GM12878 (cell line): ENCODE data around the gene ALPP. TPM values are rescaled to one million over a fixed set of nuclear protein-coding genes. Genes with fewer than 3 reads are reported as not detected.

Source experiments
- ATAC-seq: fragments of 200-7000 bp; cut with Tn5 transposase; 3 replicates; pipeline ENCODE4 v1.9.1; 2020; ENCODE audit warnings: mild to moderate bottlenecking, moderate library complexity
- BruUV-seq: library from RNA; stranded (reverse); fragments of 400-500 nt; replicated peaks from 2 replicates; lab custom pipeline; 2021; lab: Mats Ljungman, UMichigan
- CTCF ChIA-PET: fragments of 300-600 bp; sonication (Branson Sonifier 250); formaldehyde crosslinking; extraction: SDS; loops from one replicate; lab custom pipeline; 2021; ENCODE audit warnings: inconsistent platforms; lab: Yijun Ruan, JAX
- POLR2A ChIA-PET: fragments of 350-600 bp; formaldehyde crosslinking; extraction: SDS; loops from one replicate; lab custom pipeline; 2021; ENCODE audit warnings: inconsistent platforms; lab: Charles Lee
- RAD21 ChIA-PET: fragments of 300-600 bp; sonication (Branson Sonifier 250); formaldehyde crosslinking; loops from one replicate; lab custom pipeline; 2023; ENCODE audit warnings: antibody characterized with exemption; ENCODE audit not compliant: unreplicated experiment; lab: Charles Lee
- SMC1A ChIA-PET: fragments of 300-600 bp; sonication (Branson Sonifier 250); formaldehyde crosslinking; loops from one replicate; lab custom pipeline; 2023; ENCODE audit not compliant: unreplicated experiment, uncharacterized antibody; lab: Charles Lee
- DNase-seq: peaks from one replicate; pipeline ENCODE4 v3.0.0-alpha.2; 2011; ENCODE audit warnings: low read depth, low spot score
- FAIRE-seq: peaks from 3 replicates; lab custom pipeline; 2011; peaks lifted over from hg19 to GRCh38; lab: Jason Lieb, UNC
- H2AFZ ChIP-seq: 2 replicates; pipeline ENCODE4 v1.6.0; 2011; ENCODE audit warnings: low read depth, low read length, control low read depth; ENCODE audit not compliant: control insufficient read depth
- H3K27ac ChIP-seq: 2 replicates; pipeline ENCODE4 v1.5.1; 2011; ENCODE audit warnings: control low read depth; ENCODE audit not compliant: control insufficient read depth, insufficient read depth
- H3K27me3 ChIP-seq, 2 experiments: replicated peaks in 1 of 2; 2 replicates each; pipeline versions ENCODE4 v1.6.0 to v1.6.1; 2011; ENCODE audit warnings: low read length in 1 of 2; ENCODE audit not compliant: control insufficient read depth in 2 of 2, insufficient read depth in 2 of 2
- H3K36me3 ChIP-seq, 2 experiments: 2 replicates each; pipeline ENCODE4 v1.5.1; 2011; ENCODE audit warnings: low read length in 1 of 2; ENCODE audit not compliant: control insufficient read depth in 2 of 2, insufficient read depth in 2 of 2
- H3K4me1 ChIP-seq: 2 replicates; pipeline ENCODE4 v1.6.1; 2011; ENCODE audit warnings: mild to moderate bottlenecking, low read length, moderate library complexity, mixed read lengths; ENCODE audit not compliant: control insufficient read depth, insufficient read depth
- H3K4me2 ChIP-seq: 2 replicates; pipeline ENCODE4 v1.6.0; 2011; ENCODE audit warnings: control low read depth; ENCODE audit not compliant: control insufficient read depth, insufficient read depth
- H3K4me3 ChIP-seq: fragments of 200-600 bp; sonication (generic); 2 replicates; pipeline ENCODE4 v1.5.1; 2016
- H3K79me2 ChIP-seq: 2 replicates; pipeline ENCODE4 v1.6.0; 2011; ENCODE audit warnings: low read length; ENCODE audit not compliant: control insufficient read depth, insufficient read depth
- H3K9ac ChIP-seq: 2 replicates; pipeline ENCODE4 v1.8.0; 2011; ENCODE audit warnings: low read length, control low read depth, mixed read lengths; ENCODE audit not compliant: control insufficient read depth, insufficient read depth
- H3K9me3 ChIP-seq: replicated peaks from 3 replicates; pipeline ENCODE4 v1.5.1; 2011; ENCODE audit warnings: mild to moderate bottlenecking, low read length; ENCODE audit not compliant: control insufficient read depth, insufficient read depth
- H4K20me1 ChIP-seq: 2 replicates; pipeline ENCODE4 v1.6.0; 2011; ENCODE audit not compliant: control insufficient read depth, insufficient read depth
- ATF7 ChIP-seq: fragments of 450-650 bp; IDR thresholded peaks from 2 replicates; pipeline ENCODE4 v1.6.1; 2016; ENCODE audit warnings: low read depth, mild to moderate bottlenecking
- BCL11A ChIP-seq: IDR thresholded peaks from 2 replicates; pipeline ENCODE4 v1.6.1; 2011; ENCODE audit warnings: low read depth, low read length
- DPF2 ChIP-seq: fragments of 450-650 bp; IDR thresholded peaks from 2 replicates; pipeline ENCODE4 v1.6.1; 2017; ENCODE audit warnings: mild to moderate bottlenecking
- FOS ChIP-seq: IDR thresholded peaks from 3 replicates; pipeline ENCODE4 v1.6.1; 2011; ENCODE audit warnings: borderline replicate concordance; ENCODE audit not compliant: insufficient read length; ENCODE audit errors: extremely low read depth
- KAT2A ChIP-seq: conservative IDR thresholded peaks from 2 replicates; pipeline ENCODE4 v1.6.1; 2011; ENCODE audit warnings: low read depth, low read length; ENCODE audit not compliant: control insufficient read depth
- MTA3 ChIP-seq: IDR thresholded peaks from 2 replicates; pipeline ENCODE4 v1.6.1; 2012; ENCODE audit warnings: low read length, inconsistent platforms, borderline replicate concordance
- RAD21 ChIP-seq: IDR thresholded peaks from 2 replicates; pipeline ENCODE4 v1.6.1; 2011; ENCODE audit warnings: mild to moderate bottlenecking, low read depth, low read length, moderate library complexity; ENCODE audit not compliant: insufficient read depth
- RUNX3 ChIP-seq: IDR thresholded peaks from 2 replicates; pipeline ENCODE4 v1.6.1; 2012; ENCODE audit warnings: low read length, inconsistent platforms
- TARDBP ChIP-seq: IDR thresholded peaks from 2 replicates; pipeline ENCODE4 v1.6.1; 2016; ENCODE audit warnings: borderline replicate concordance
- ZZZ3 ChIP-seq: IDR thresholded peaks from 2 replicates; pipeline ENCODE4 v1.6.1; 2011; ENCODE audit warnings: low read depth; ENCODE audit not compliant: control insufficient read depth, insufficient read length
- WGBS: methylation state at CpG from one replicate; pipeline ENCODE4 v1.1.6; 2016; ENCODE audit warnings: low lambda C conversion rate; ENCODE audit not compliant: insufficient replicate concordance, insufficient coverage; ENCODE audit errors: missing lambda C conversion rate; 5-methylcytosine and 5-hydroxymethylcytosine counted together
- in situ Hi-C: fragments of 300-500 bp; cut with MboI; formaldehyde crosslinking; loops from 9 replicates; pipeline ENCODE4 v1.14.3; 2018; ENCODE audit warnings: mixed read lengths
- intact Hi-C: fragments of 100-400 bp; cut with micrococcal nuclease; formaldehyde crosslinking; loops from one replicate; pipeline ENCODE4 v1.14.2; 2022; ENCODE audit not compliant: unreplicated experiment
- polyA plus RNA-seq, 11 experiments: library from polyadenylated mRNA; depleted of rRNA in 4 of 11; unstranded in 6 of 11; stranded (reverse) in 5 of 11; fragments of >200 nt; fragmentation: Nextera tagmentation in 4 of 11; fragmentation: Illumina TruSeq in 1 of 11; extraction: Ambion mirVana in 4 of 11; extraction: Trizol in 1 of 11; gene quantifications; 1 replicate in 1 of 11; 2 replicates in 10 of 11; pipeline versions ENCODE4 v1.2.1 to v1.2.3, GENCODE V29; 2011 to 2016; ENCODE audit warnings: inconsistent platforms in 2 of 11, missing spikeins in 2 of 11, low read depth in 1 of 11
- total RNA-seq, 4 experiments: library from RNA; depleted of rRNA in 3 of 4; stranded (reverse); fragments of >200 nt in 3 of 4; fragmentation: Illumina TruSeq in 1 of 4; extraction: Trizol in 1 of 4; gene quantifications; 2 replicates each; pipeline versions ENCODE4 v1.2.1 to v1.2.3, GENCODE V29; 2013 to 2021
- TF ChIP-seq, protein P1 (sequence below): IDR thresholded peaks from 2 replicates; pipeline ENCODE4 v1.6.1; 2011; ENCODE audit warnings: borderline replicate concordance, low read depth, mild to moderate bottlenecking, moderate library complexity, mixed read lengths, low read length; ENCODE audit not compliant: insufficient read depth; ENCODE audit errors: extremely low read length
- TF ChIP-seq, protein P2 (sequence below): fragments of 450-650 bp; IDR thresholded peaks from 2 replicates; pipeline ENCODE4 v1.6.1; 2017; ENCODE audit warnings: borderline replicate concordance
- TF ChIP-seq, protein P3 (sequence below), 3 experiments: IDR thresholded peaks in 2 of 3; conservative IDR thresholded peaks in 1 of 3; 2 replicates each; pipeline ENCODE4 v1.5.1; 2011; ENCODE audit warnings: low read depth in 3 of 3, low read length in 3 of 3, mild to moderate bottlenecking in 3 of 3, control low read depth in 2 of 3, moderate library complexity in 2 of 3, inconsistent platforms in 1 of 3, mixed read lengths in 1 of 3; ENCODE audit not compliant: control insufficient read depth in 2 of 3, insufficient read depth in 1 of 3; ENCODE audit errors: extremely low read depth in 1 of 3
- TF ChIP-seq, protein P4 (sequence below): fragments of 450-650 bp; formaldehyde crosslinking; IDR thresholded peaks from 2 replicates; pipeline ENCODE4 v1.4.0; 2020; ENCODE audit warnings: mild to moderate bottlenecking, moderate library complexity
- TF ChIP-seq, protein P5 (sequence below): fragments of 450-650 bp; conservative IDR thresholded peaks from 2 replicates; pipeline ENCODE4 v1.6.1; 2017; ENCODE audit warnings: mild to moderate bottlenecking, moderate library complexity

ALPP gene
- total and polyA plus RNA-seq, 10 of the 15 experiments (the other 5 are each of a cell fraction or from before 2014, with no cell fraction given): 0.21 TPM; not detected in 9

DNA sequence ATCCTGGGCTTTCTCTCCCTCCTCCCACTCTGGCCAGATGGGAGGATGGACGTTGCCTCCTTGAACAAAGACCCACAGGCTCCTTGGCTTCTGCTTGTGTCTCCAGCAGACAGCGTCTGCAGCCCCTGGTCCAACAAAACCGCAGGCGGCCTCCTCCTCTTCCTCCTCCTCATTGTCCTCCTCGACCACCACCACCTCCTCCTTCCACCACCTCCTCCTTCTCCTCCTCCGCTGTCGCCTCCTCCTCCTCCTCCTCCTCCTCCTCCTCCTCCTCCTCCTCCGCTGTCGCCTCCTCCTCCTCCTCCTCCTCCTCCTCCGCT is 45.7 kb upstream of the ALPP start:
- WGBS: 64% methylated on average over 5 of the region's 10 CpGs
- CTCF ChIA-PET: no interaction called here

More for the DNA sequence above, 45.7 kb upstream of the ALPP start:
- Histone ChIP-seq H3K9me3 (no peaks in the 10 kb centered on the region), H3K4me2 (no peak overlapping the region)
- no peak for TF ChIP-seq TARDBP
- no peak for TF ChIP-seq RAD21
- no peak for TF ChIP-seq ATF7
- TF ChIP-seq, protein P1, sequence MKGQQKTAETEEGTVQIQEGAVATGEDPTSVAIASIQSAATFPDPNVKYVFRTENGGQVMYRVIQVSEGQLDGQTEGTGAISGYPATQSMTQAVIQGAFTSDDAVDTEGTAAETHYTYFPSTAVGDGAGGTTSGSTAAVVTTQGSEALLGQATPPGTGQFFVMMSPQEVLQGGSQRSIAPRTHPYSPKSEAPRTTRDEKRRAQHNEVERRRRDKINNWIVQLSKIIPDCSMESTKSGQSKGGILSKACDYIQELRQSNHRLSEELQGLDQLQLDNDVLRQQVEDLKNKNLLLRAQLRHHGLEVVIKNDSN: no peak
- TF ChIP-seq, protein P2, sequence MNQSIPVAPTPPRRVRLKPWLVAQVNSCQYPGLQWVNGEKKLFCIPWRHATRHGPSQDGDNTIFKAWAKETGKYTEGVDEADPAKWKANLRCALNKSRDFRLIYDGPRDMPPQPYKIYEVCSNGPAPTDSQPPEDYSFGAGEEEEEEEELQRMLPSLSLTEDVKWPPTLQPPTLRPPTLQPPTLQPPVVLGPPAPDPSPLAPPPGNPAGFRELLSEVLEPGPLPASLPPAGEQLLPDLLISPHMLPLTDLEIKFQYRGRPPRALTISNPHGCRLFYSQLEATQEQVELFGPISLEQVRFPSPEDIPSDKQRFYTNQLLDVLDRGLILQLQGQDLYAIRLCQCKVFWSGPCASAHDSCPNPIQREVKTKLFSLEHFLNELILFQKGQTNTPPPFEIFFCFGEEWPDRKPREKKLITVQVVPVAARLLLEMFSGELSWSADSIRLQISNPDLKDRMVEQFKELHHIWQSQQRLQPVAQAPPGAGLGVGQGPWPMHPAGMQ: no peak
- no peak for TF ChIP-seq FOS
- TF ChIP-seq, protein P3, sequence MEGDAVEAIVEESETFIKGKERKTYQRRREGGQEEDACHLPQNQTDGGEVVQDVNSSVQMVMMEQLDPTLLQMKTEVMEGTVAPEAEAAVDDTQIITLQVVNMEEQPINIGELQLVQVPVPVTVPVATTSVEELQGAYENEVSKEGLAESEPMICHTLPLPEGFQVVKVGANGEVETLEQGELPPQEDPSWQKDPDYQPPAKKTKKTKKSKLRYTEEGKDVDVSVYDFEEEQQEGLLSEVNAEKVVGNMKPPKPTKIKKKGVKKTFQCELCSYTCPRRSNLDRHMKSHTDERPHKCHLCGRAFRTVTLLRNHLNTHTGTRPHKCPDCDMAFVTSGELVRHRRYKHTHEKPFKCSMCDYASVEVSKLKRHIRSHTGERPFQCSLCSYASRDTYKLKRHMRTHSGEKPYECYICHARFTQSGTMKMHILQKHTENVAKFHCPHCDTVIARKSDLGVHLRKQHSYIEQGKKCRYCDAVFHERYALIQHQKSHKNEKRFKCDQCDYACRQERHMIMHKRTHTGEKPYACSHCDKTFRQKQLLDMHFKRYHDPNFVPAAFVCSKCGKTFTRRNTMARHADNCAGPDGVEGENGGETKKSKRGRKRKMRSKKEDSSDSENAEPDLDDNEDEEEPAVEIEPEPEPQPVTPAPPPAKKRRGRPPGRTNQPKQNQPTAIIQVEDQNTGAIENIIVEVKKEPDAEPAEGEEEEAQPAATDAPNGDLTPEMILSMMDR (IDR thresholded peaks at IDR 0.05 in 2 of 3, conservative IDR thresholded peaks at IDR 0.05 in 1 of 3; ENCODE audit: control insufficient read depth in 2 of 3, extremely low read depth in 1 of 3, insufficient read depth in 1 of 3, low read depth in 3 of 3, low read length in 3 of 3): no peak
- TF ChIP-seq DPF2: no peak
- TF ChIP-seq KAT2A: no peak
- TF ChIP-seq, protein P4, sequence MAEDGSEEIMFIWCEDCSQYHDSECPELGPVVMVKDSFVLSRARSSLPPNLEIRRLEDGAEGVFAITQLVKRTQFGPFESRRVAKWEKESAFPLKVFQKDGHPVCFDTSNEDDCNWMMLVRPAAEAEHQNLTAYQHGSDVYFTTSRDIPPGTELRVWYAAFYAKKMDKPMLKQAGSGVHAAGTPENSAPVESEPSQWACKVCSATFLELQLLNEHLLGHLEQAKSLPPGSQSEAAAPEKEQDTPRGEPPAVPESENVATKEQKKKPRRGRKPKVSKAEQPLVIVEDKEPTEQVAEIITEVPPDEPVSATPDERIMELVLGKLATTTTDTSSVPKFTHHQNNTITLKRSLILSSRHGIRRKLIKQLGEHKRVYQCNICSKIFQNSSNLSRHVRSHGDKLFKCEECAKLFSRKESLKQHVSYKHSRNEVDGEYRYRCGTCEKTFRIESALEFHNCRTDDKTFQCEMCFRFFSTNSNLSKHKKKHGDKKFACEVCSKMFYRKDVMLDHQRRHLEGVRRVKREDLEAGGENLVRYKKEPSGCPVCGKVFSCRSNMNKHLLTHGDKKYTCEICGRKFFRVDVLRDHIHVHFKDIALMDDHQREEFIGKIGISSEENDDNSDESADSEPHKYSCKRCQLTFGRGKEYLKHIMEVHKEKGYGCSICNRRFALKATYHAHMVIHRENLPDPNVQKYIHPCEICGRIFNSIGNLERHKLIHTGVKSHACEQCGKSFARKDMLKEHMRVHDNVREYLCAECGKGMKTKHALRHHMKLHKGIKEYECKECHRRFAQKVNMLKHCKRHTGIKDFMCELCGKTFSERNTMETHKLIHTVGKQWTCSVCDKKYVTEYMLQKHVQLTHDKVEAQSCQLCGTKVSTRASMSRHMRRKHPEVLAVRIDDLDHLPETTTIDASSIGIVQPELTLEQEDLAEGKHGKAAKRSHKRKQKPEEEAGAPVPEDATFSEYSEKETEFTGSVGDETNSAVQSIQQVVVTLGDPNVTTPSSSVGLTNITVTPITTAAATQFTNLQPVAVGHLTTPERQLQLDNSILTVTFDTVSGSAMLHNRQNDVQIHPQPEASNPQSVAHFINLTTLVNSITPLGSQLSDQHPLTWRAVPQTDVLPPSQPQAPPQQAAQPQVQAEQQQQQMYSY (CRISPR knock-in tag): no peak
- no peak for TF ChIP-seq RUNX3
- no peak for TF ChIP-seq ZZZ3
- TF ChIP-seq BCL11A: no peak
- TF ChIP-seq, protein P5, sequence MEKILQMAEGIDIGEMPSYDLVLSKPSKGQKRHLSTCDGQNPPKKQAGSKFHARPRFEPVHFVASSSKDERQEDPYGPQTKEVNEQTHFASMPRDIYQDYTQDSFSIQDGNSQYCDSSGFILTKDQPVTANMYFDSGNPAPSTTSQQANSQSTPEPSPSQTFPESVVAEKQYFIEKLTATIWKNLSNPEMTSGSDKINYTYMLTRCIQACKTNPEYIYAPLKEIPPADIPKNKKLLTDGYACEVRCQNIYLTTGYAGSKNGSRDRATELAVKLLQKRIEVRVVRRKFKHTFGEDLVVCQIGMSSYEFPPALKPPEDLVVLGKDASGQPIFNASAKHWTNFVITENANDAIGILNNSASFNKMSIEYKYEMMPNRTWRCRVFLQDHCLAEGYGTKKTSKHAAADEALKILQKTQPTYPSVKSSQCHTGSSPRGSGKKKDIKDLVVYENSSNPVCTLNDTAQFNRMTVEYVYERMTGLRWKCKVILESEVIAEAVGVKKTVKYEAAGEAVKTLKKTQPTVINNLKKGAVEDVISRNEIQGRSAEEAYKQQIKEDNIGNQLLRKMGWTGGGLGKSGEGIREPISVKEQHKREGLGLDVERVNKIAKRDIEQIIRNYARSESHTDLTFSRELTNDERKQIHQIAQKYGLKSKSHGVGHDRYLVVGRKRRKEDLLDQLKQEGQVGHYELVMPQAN: no peak
- no peak for TF ChIP-seq MTA3
- TF ChIP-seq, all 136 proteins: peak for 0
- DNase-seq: no peak
- no peaks in the 10 kb centered on the region for H3K27me3 ChIP-seq
- H4K20me1 ChIP-seq: no peaks in the 10 kb centered on the region
- no peak overlapping the region for H3K4me3 ChIP-seq
- intact Hi-C loops (loop anchor here (1.0 kb wide), 1 partner anchor 107 kb away; no protein-coding TSS in a partner anchor), in situ Hi-C loops (no loop called here)
- peaks cover 0 to 5% of the 10 kb centered on the region in 2 experiments; a peak in 2 of 4 replicates for H3K36me3 ChIP-seq
- POLR2A ChIA-PET: no interaction called here
- H3K27ac ChIP-seq: no peak overlapping the region
- no peak for ATAC-seq
- H3K4me1 ChIP-seq: peaks cover 6% of the 10 kb centered on the region
- SMC1A ChIA-PET: no interaction called here
- no TSS peak for BruUV-seq
- FAIRE-seq: no peak
- H2AFZ ChIP-seq: no peak overlapping the region
- H3K9ac ChIP-seq: no peak overlapping the region
- RAD21 ChIA-PET: no interaction called here
- no peaks in the 10 kb centered on the region for H3K79me2 ChIP-seq
